CD1c-positive myeloid dendritic cell (primary cell): ENCODE data around the gene TLR1.
"Not testable (repeated sequence)": the region's sequence is repeated elsewhere in the genome, so short reads cannot be mapped to it uniquely, and the experiment has no call there.

ENCODE experiments used
- DNase-seq: peaks from one replicate; pipeline ENCODE4 v3.0.0-alpha.2; 2016; ENCODE audit errors: extremely low spot score

TLR1 gene

GRCh38 chr4:38807462-38807861 is 2.9 kb upstream of the TLR1 start:
- DNase-seq = not testable (repeated sequence)

DNA sequence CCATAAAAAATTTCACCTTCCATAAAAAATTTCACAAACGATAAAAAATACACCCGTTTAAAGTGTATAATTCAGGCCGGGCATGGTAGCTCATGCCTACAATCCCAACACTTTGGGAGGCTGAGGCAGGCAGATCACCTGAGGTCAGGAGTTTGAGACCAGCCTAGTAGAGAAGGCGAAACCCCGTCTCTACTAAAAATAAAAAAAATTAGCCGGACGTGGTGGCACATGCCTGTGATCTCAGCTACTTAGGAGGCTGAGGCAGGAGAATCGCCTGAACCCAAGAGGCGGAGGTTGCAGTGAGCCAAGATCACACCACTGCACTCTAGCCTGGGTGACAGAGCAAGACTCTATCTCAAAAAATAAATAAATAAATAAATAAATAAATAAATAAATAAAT is 1.7 kb upstream of the TLR1 start:
- DNase-seq = not testable (repeated sequence)

DNA sequence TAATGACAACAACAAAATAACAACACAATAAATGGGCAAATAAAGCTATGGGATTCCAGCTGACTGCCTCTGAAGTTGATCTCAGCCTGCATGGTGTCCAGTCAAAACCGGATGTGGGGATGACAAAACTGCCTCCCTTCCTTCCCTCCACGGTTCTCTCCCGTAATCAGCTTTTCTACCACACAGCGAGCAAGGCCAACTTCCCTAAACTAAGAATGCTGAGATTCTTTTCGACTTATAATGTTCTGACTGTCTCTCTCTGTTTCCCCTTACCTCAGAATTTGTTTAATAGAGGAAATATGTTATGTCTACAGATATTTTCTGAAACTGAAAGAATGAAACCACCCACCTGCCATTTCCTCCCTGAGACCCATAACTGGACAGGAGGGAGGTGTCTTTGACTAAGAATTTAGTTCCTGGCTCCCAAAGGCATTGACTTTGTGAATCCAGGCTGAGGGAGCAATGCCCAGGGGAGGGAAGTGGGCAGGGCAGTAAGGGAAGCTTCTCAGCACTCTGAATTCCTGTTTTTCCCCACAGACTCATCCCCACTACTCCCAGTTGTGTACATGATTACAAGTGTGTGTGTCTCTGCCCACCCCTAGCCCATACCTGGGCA is 1.0 kb upstream of the TLR1 start:
- DNase-seq = peak; percentile 90

GRCh38 chr4:38803833-38804653 is 548 bp downstream of the TLR1 start:
- peak; percentile 26 for DNase-seq

GRCh38 chr4:38802561-38803355 is 1.8 kb downstream of the TLR1 start:
- DNase-seq = no peak

GRCh38 chr4:38800961-38801450 is 3.6 kb downstream of the TLR1 start:
- DNase-seq = no peak

GRCh38 chr4:38800366-38800765 is 4.2 kb downstream of the TLR1 start:
- DNase-seq = no peak

GRCh38 chr4:38795087-38795486 is 9.5 kb downstream of the TLR1 start:
- DNase-seq = no peak

DNA sequence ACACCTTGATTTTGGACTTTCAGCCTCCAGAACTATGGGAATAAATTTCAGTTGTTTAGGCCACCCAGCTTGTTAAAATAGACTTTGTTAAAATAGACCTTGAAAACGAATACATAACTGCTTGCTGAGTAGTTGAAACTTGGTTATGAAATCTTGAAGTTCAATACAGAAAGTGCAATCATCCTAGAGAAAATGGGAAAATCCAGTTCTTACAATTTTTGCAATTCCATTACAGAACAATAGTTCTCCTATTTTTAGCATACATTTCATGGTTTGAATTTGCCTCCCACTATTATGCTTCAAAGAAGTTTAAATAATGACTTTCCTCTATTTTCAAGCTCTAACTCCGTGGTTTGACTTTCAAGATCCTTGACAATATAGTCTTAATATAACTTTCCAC is 10.5 kb downstream of the TLR1 start:
- DNase-seq = no peak

- DNase-seq = peak; percentile 77
Observed at GRCh38 chr4:38791010-38791409, 13.6 kb downstream of the TLR1 start.

- DNase-seq = no peak
Observed at GRCh38 chr4:38788317-38788716, 16.3 kb downstream of the TLR1 start.

- no peak for DNase-seq
Observed at GRCh38 chr4:38787693-38788092, 16.9 kb downstream of the TLR1 start.

- DNase-seq = peak; percentile 89
Observed at GRCh38 chr4:38785901-38786402, 18.6 kb downstream of the TLR1 start.

DNA sequence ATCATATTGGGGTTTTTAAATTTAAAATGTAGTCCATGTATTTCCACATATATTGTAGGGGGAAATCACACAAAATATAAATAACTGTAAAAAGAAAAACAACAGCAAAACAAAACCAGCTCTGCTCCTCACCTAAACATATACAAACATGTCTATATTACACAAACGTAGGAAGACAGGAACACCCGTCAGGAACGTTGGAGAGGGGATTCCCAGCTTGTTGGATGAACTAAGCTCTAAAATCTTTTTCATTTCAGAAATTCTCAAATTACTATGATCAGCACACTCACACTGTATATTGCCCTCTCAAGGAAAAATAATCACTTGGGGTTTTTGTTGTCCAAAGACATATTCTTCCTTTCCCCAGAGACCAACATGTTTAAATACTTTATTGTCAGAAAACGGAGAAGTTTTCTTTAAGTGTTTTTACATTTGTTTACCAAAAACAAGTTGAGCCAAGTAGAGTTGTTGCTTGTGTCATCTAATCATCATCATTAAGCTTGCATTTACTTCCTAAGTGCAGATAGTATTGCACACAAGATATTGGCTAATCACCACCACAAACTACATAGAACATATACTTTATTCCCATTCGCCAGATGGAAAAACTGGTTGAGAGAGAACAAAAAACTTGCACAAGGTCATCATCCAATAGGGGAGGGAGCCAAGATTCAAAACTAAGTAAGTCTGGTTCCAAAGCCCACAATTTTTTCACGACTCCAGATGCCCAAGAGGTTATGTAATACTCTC is 19.4 kb downstream of the TLR1 start:
- DNase-seq = peak; percentile 55

GRCh38 chr4:38784141-38784540 is 20.4 kb downstream of the TLR1 start:
- DNase-seq = no peak

DNA sequence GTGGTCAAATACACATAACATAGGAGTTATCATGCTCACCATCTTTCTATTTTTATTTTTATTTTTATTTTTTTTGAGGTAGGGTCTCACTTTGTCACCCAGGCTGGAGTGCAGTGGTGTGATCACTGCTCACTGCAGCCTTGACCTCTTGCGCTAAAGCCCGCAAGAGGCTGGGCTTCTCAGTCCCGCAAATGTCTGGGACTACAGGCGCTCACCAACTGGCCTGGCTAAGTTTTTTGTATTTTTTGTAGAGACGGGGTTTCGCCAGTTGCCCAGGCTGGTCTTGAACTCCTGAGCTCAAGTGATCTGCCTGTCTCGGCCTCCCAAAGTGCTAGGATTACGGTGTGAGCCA is 21.5 kb downstream of the TLR1 start:
- no peak for DNase-seq

DNA sequence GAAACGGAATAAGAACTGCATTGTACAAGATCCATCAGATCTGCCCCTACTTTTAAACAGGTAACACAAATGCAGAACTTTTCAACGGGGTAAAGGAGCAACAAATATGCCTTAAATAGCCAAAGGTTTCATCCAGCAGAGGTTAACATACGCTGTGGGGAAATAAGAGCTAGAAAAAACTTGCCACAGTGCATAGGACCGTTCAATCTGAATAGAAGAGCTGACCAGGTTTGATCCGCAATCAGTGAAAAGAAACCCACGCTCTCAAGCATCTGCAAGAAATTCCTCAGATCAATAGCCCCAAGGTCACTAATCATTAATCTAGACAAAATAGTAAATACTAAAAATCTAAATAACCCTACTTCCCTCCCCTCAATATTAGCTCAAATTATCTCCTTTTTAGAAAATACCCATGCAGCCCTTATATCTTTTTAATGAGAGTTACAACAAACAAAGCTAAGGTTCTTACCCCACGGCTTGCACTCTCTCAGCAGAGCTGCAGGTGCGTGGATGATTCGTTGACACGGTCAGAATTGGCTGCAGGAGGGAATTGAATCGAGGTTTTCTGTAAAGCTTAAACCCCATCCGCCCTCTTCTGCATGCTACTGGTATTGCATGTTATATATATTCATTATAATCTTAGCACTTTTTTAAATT is 22.0 kb downstream of the TLR1 start, which contains the start of gene TLR10:
Gene TLR10, minus strand, starts transcription at position 539 of the 657 bp plus-strand sequence. CDS start 7,400 bp downstream, outside the sequence.
- DNase-seq = peak; percentile 66

- DNase-seq = no peak
Observed at GRCh38 chr4:38781854-38782261, 22.7 kb downstream of the TLR1 start.

DNA sequence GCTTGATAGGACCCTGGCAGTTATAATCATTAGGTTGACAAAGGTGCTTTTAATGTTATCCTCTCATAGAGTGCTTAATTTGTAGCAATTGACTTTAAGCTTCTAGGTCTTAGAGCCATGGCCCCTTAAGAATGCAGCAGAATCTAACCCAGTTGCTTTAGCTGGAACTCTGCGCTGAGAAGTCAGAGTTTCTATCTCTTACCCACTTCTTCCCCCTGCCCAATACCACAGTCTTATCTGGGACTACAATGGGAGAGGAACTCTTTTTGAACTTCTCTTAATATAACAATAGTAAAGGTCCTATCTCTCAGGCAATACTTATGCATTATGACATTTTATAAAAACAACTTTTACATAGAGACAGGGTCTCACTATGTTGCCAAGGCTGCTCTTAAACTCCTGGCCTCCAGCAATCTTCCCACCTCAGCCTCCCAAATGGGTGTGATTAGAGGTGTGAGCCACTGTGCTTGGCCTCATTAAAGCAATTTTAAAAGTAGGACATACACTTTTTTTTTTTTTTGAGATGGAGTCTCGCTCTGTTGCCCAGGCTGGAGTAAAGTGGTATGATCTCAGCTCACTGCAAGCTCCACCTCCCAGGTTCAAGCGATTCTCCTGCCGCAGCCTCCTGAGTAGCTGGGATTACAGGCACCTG is 23.6 kb downstream of the TLR1 start:
- DNase-seq = no peak

- no peak for DNase-seq
Observed at GRCh38 chr4:38779790-38780189, 24.8 kb downstream of the TLR1 start.
